ENCODE data around the gene OPA1.
"Not testable (repeated sequence)": the region's sequence is repeated elsewhere in the genome, so short reads cannot be mapped to it uniquely, and the experiment has no call there.

Gene OPA1

DNA sequence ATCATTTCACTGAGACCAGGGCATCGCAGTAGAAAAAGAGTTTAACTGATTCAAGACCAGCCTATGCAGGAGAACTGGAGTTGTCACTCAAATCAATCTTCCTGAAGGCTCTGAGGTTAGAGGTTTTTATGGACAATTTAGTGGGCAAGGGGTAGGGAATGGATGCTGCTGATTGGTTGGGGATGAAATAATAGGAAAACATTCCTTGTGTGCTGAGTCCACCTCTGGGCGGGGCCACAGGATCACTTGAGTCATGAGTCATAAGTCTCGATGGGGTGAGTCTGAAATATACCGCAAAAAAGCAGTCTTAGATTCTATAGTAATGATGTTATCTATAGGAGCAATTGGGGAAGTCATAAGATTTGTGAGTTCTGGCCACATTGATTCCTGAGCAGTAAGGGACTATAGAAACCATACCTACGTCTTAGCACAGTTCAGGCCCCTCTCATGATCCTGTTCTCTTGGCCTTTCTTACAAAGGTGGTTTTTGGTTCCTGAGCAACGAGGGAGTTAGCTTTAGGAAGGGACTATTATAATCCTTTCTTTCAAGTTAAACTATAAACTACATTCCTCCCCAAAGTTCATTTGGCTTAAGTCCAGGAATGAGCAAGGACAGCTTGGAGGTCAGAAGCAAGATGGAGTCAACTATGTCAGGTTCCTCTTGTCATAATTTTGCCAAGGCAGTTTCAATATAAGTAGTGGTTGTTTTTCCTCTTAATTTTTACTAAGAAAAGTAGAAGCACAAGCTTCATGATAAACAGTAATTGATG is 2.7 kb upstream of the OPA1 start:
- no peak for DNase-seq (ENCODE audit: low read depth)

DNA sequence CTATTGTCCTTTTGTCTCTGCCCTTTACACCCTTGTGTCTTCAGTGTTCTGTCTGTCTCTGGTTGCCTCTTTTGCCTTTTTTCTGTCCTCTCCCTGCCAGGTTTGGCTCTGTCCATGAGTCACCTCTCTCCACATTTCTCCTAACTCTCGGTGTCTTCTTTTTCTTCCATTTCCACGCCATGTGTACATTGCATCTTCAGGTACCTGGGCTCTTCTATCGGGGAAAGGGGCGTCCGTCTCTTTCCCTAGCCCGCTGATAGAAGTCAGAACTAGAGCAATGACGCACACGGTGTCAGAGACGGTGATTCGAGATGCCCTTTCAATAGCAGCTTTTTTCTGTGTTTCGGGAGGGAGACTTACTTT is 641 bp downstream of the OPA1 start:
- DNase-seq (ENCODE audit: low read depth): no peak

DNA sequence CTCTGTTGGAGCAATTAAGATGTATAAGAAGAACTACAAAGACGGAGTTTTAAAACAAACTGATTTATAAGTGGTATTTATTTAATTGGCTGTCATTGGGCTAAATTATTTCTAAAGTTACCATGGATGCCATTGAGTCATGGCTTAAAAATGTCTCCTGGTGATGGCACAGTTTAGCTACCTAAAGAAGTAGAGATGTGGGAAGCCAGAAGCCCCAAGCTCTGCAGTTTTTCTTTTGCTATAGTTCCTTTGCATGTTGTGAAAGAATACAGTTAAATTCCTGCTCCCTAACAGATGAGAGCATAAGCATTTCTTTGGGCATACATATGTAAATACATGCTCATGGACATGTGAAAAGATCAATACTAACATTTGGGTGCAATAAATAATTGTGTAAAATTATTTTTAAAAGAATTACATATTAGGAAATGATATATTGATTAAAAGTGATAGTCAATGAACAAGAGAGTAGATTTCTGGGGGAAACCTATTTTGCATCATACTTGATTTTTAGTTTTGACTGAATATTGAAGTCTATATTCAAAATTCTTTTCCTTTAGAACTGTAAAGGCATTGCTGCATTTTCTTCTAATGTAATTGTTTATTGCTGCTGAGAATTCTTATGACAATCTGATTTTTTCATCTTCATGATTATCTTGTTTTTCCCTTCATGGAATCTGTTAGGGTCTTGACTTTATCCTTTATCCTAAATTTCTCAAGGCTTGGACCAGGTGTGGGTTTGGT is 2.1 kb downstream of the OPA1 start:
- no peak for DNase-seq (ENCODE audit: low read depth)

DNA sequence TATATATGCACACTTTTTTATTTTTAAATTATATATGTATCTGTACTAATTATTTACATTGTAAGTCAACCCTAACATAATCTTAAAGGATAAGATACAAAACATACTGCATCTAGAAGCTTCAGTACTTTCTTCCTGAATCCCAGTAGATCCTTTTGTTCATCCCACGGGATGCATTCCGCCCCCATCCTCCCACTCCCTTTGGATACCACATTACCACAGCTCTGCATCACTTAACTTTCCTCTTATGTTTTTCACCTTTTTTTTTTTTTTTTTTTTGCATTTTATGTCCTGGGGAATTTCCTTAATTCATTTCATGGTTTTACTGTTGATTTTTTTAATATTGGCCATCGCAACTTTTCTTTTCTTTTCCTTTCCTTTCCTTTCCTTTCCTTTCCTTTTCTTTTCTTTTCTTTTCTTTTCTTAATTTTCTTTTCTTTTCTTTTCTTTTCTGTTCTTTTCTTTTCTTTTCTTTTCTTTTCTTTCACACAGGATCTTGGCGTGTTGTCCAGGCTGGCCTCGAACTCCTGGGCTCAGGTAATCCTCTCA is 3.0 kb downstream of the OPA1 start:
- no peak for DNase-seq (ENCODE audit: low read depth)

DNA sequence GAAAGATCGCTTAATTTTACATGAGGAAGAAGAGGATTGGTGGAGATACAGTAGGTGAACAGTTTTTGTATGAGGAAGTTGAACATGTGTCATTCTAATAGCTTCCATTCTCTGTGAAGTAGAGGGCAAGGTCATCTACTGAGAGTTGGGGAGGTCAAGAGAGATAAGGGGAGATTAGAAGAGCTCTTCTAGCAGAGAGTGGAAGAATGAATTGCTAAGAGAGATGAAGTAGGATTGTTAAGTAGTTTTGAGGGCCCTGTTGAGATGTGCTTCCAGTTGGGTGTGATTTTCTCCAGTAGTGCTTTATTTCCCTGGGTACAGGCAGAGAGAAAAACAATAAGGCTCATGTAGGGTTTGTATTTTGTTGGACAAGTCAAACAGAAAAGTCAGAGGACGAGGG is 5.2 kb downstream of the OPA1 start:
- DNase-seq (ENCODE audit: low read depth): no peak

DNA sequence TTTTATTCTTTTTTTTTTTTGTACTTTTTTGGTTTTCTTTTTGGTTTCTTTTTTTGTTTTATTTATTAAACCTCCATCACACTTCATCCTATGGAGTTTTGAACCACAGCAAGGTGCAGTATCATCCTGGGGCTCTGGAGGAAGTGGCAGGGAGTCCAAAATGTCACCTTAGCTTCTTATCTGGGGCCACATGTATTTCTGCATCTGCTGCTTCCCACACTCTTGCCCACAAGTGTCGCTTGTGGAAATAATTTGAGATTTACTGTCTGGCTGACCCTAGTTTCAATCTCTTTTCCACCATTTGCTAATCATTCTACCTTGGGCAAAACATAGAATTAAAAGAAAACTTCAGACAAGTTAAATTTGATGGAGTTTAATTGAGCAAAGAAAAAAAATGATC is 6.4 kb downstream of the OPA1 start:
- DNase-seq (ENCODE audit: low read depth): no peak

- DNase-seq (ENCODE audit: low read depth): no peak
Observed at GRCh38 chr3:193605876-193606275, 12.9 kb downstream of the OPA1 start.

DNA sequence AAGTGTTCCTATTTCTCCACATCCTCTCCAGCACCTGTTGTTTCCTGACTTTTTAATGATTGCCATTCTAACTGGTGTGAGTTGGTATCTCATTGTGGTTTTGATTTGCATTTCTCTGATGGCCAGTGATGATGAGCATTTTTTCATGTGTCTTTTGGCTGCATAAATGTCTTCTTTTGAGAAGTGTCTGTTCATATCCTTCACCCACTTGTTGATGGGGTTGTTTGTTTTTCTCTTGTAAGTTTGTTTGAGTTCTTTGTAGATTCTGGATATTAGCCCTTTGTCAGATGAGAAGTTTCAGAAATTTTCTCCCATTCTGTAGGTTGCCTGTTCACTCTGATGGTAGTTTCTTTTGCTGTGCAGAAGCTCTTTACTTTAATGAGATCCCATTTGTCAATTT is 13.9 kb downstream of the OPA1 start:
- not testable (repeated sequence) for DNase-seq (ENCODE audit: low read depth)

GRCh38 chr3:193610516-193610915 is 17.5 kb downstream of the OPA1 start:
- not testable (repeated sequence) for DNase-seq (ENCODE audit: low read depth)

DNA sequence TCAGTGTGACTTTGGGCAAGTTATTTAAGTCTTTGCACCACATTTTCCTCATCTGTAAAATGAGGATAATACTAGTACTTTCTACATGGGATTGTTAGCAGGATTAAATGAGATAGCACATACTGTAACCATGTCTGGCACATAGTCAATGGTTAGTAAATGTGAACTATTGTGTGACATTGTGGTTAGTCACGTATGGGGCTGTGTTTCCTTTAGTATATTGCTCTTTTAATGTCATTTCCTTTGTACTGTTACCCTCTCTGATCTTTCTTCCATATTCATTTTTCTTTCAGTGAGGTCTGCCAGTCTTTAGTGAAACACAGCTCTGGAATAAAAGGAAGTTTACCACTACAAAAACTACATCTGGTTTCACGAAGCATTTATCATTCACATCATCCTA is 21.4 kb downstream of the OPA1 start:
- no peak for DNase-seq (ENCODE audit: low read depth)

GRCh38 chr3:193617628-193618027 is 24.6 kb downstream of the OPA1 start:
- DNase-seq (ENCODE audit: low read depth): no peak

DNA sequence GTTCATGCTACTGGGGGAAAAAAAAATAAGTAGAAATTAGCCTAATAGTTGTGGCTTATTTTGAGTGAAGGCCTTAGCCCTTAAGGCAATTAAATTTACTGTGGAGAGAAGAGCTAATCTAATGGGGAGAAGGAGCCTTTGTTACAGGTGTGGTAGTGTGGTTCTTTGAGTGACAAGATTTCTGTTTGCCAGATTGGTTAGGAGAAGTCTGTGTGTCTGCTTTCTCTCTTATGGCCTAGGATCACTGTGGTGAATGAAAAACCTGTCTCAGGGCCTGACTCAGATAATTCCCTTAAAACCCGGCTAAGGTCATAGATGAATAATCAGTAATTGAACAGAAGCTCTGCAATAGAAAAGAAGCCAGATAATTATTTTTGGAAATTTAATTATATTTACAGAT is 27.0 kb downstream of the OPA1 start:
- no peak for DNase-seq (ENCODE audit: low read depth)

- DNase-seq (ENCODE audit: low read depth): no peak
Observed at GRCh38 chr3:193620650-193621049, 27.6 kb downstream of the OPA1 start.

DNA sequence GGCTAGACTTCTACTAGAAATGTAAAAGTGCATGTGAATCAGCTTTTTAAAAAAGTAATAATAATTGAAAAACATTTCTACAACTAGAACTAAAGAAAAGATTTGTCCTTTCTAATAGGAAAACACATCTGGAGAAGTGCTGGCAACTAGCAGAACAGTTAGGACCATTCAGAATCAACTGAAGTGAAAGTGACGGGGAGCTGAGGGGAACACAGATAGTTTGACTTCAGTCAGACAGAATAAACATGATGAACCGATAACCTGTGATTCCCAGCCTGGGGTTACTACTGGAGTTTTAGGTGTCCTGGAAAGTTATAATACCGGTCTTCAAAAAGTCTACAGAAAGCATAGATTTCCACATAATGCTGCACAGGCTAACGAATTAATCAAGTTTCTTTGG is 28.1 kb downstream of the OPA1 start:
- DNase-seq (ENCODE audit: low read depth): no peak

GRCh38 chr3:193630005-193630404 is 37.0 kb downstream of the OPA1 start:
- no peak for DNase-seq (ENCODE audit: low read depth)

DNA sequence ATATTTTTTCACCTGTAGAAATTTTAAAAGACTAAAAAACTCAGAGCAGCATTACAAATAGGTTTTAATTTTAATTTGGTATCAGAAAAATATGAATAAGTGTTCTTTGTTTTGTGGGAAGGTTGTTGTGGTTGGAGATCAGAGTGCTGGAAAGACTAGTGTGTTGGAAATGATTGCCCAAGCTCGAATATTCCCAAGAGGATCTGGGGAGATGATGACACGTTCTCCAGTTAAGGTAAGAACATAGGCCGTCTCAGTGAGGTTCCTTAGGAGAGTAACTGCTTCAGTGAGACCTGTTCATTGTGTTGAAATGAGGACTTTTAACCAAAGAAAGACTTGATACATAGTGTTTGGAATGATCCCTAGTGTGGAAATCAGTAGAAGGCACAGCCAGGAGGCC is 44.8 kb downstream of the OPA1 start:
- DNase-seq (ENCODE audit: low read depth): no peak

DNA sequence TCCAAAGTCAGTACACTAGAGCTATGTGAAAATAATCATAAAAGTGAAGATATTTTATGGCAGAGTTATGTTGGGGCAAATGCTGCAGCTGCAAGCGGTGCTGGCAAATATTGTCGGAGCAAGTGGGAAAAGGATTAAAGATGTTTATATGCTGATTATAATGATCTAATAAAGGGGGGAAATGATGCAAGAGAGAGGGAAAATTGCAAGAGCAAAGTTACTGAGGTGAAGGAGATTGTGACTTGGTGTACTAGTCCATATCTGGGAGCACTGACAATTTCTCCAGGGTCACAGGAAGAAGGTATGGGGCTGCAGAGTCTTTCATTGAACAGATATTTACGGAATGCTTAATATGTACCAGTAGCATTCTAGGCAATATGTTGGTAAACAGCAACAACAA is 45.8 kb downstream of the OPA1 start:
- DNase-seq (ENCODE audit: low read depth): no peak

- no peak for DNase-seq (ENCODE audit: low read depth)
Observed at GRCh38 chr3:193640165-193640715, 47.2 kb downstream of the OPA1 start.

GRCh38 chr3:193640728-193641439 is 47.9 kb downstream of the OPA1 start:
- no peak for DNase-seq (ENCODE audit: low read depth)

DNA sequence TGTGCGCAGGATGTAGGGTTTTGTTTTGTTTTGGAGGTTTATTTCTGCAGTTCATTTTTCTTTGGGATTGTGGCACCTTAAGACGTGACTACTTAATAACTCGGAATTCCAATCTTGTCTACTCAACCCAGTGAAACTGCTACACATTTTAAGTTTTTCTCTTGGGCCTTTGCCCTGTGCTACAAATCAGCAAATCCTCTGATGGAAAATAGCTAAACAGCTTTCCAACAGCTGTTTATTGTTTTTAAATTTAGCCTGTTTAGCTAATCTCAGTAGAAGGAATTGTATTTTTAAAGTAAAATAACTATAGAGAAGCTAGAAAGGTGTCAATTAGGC is 48.4 kb downstream of the OPA1 start:
- no peak for DNase-seq (ENCODE audit: low read depth)

DNA sequence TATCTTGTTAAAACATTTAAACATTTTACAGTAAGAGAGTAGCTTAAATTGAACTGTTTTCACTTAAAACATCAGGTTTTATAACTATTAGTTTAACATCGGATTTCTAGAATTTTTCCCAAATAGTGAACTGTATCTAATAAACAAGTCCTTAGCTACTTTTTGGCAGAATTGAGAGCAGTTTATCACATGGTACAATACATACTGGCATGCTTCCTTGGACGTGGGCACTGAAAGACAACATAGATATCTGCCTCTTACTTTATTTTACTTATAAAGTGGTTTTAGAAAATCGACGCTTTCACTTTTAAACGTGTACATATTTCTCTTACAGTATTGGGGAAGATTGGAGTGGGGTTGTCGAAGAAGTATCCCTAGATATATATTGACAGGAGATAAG is 52.8 kb downstream of the OPA1 start:
- DNase-seq (ENCODE audit: low read depth): no peak

DNA sequence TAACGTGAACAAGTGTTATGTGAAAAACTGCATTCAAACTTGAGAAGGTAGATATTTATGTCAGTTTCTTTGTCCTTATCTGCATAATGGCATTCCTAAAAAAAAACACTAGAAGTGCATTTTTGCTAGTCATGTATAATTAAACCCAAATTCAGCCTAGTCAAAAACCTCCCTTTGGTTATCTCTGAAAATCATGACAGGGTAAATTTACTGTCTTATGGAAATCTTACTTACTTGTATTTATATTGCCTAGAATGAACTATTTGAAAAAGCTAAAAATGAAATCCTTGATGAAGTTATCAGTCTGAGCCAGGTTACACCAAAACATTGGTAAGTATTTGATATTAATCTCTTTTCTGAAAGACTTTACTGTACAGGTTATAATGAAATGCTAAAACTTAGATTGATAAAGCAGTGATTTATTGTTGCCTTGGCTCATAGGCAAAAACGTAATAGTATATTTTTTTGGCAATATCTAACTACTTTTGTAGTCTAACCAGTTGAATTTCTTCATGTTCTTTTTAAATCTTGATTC is 55.6 kb downstream of the OPA1 start:
- DNase-seq (ENCODE audit: low read depth): no peak
